Skeletal muscle satellite cell (primary cell): ENCODE measurements around the gene SUN1.
A peak's percentile ranks its signal among the peaks of the same experiment; 100 is the strongest.
"Not testable (repeated sequence)": the region's sequence is repeated elsewhere in the genome, so short reads cannot be mapped to it uniquely, and the experiment has no call there.

ENCODE experiments used
- H3K27me3 ChIP-seq: 2 replicates; pipeline ENCODE4 v1.7.0; 2013; ENCODE audit warnings: low read length; ENCODE audit not compliant: control insufficient read depth, insufficient read depth
- H3K36me3 ChIP-seq: 2 replicates; pipeline ENCODE4 v1.7.0; 2013; ENCODE audit warnings: mild to moderate bottlenecking, control low read depth, low read length; ENCODE audit not compliant: insufficient read depth
- H3K4me1 ChIP-seq: 2 replicates; pipeline ENCODE4 v1.7.0; 2013; ENCODE audit warnings: low read length; ENCODE audit not compliant: control insufficient read depth, insufficient read depth
- H3K4me2 ChIP-seq: 2 replicates; pipeline ENCODE4 v1.7.0; 2013; ENCODE audit warnings: mild to moderate bottlenecking, low read length
- H3K4me3 ChIP-seq: 2 replicates; pipeline ENCODE4 v1.7.0; 2013; ENCODE audit warnings: low read length
- H3K9ac ChIP-seq: 2 replicates; pipeline ENCODE4 v1.7.0; 2013; ENCODE audit warnings: mild to moderate bottlenecking, low read depth, low read length, moderate library complexity
- H3K9me3 ChIP-seq: replicated peaks from 2 replicates; pipeline ENCODE4 v1.7.0; 2013; ENCODE audit warnings: mild to moderate bottlenecking, control low read depth, low read length

SUN1 gene

GRCh38 chr7:923108-924041 is 91.1 kb downstream of the SUN1 start:
- Histone ChIP-seq H3K4me2 (peak overlapping the region; percentile 53), H3K4me1 (peaks cover 23% of the 10 kb centered on the region), H3K9me3 (no peaks in the 10 kb centered on the region), H3K4me3 (no peak overlapping the region), H3K9ac (peak overlapping the region; percentile 16), H3K27me3 (no peaks in the 10 kb centered on the region), H3K36me3 (no peaks in the 10 kb centered on the region)

DNA sequence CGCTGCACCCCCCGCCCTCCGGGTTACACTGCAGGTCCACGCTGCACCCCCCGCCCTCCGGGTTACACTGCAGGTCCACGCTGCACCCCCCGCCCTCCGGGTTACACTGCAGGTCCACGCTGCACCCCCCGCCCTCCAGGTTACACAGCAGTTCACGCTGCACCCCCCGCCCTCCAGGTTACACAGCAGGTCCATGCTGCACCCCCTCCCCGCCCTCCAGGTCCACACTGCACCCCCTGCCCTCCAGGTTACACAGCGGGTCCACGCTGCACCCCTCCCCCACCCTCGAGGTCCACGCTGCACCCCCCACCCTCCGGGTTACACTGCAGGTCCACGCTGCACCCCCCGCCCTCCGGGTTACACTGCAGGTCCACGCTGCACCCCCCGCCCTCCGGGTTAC is 91.8 kb downstream of the SUN1 start:
- H3K4me3 ChIP-seq, H3K9ac ChIP-seq, H3K36me3 ChIP-seq, H3K9me3 ChIP-seq, H3K4me2 ChIP-seq, H3K27me3 ChIP-seq: not testable (repeated sequence)
- peaks cover 27% of the 10 kb centered on the region for H3K4me1 ChIP-seq
